ENCODE results near the gene APOL4. TPM values are rescaled to one million over a fixed set of nuclear protein-coding genes. Genes with fewer than 3 reads are reported as not detected.

APOL4 gene, protein sequence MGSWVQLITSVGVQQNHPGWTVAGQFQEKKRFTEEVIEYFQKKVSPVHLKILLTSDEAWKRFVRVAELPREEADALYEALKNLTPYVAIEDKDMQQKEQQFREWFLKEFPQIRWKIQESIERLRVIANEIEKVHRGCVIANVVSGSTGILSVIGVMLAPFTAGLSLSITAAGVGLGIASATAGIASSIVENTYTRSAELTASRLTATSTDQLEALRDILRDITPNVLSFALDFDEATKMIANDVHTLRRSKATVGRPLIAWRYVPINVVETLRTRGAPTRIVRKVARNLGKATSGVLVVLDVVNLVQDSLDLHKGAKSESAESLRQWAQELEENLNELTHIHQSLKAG
- polyA plus RNA-seq = not detected in 2 replicates

DNA sequence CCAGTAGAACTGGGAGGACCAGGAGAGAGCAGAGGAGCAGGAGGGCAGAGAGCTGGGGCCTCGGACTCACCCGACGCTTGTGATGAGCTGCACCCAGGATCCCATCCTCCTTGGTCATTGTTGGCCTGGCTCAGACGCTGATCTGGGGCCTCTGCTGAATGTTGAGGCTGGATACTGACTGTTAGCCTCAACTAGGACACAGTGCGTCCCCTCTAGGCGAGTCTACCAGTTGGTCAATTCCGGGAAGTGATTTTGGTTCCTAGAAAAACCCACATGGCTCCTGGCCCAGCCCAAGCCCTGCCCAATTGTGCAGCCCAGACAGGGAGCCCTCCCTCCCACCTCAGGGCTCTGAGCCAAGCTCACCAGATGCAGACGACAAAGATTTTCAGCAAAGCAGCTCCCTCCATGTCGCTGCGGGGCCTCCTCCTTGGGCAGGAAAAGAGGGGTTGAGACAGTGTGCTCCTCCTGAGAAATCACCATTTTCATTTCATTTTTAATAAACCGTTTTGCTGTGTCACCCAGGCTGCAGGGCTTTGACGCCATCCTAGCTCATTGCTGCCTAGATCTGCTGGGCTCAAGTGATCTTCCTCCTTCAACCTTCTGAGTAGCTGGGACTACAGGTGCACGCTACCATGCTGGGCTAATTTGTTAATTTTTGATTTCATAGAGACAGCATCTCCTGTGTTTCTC is at the start of gene APOL4:
TSS of gene APOL4 (minus strand) at position 180 of the 690 bp plus-strand sequence. CDS start at position 105, 75 bp downstream.

DNA sequence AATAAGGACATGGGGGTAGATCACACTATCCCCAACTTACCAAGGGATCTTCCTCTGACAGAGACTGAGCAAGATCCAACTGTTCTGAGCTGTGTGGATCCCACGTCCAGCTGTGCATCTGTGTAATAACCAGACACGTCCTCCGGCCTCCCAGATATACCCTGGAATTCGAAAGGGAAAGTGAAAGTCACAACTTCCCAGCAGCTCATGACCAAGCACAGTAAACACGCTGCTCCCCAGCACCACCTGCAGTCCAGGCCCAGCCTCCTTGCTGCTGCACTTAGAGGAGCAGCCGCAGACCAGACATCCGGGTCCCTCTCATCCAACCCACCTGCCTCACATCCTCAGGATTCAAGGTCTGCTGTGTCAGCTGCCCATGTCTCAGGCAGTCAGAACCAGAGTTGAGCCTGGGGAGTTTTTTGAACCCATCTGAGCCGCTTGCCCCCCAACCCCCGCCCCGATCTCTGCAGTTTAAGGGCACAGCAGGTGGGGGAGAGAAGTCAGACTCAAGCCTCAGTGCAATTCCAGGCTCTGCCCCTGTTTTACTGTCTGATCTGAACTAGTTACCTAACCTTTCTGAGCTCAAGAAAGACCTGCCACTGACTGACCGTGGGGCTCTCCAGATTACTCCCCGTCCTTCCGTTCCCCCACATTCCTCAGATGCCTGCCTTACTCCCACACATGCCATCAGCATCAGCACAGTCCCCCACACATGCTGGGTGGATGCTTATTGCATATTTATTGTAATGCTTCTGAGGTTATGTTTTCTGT is 38.0 kb upstream of the APOL4 start, which contains the start of gene APOL2:
TSS of gene APOL2 (minus strand) at position 127 of the 771 bp plus-strand sequence. CDS start 6,365 bp downstream, outside the sequence.

DNA sequence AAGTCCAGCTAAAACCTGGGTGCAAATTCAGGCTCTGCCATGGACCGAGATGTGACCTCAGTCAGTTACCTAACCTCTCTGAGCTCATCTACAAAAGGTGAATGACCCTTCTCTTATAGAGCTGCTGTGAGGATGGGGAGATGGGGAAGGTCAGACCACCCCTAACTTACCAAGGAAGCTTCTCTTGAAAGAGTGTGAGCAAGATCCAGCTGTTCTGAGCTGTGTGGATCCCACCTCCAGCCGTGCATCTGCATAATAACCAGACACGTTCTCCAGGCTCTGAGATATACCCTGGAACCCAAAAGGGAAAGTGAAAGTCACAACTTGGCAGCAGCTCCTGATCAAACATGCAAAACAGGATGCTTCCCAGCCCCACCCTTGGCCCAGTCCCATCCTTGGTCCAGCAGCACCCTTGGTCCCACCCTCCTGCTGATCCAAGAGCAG is 41.1 kb downstream of the APOL4 start, which contains the start of gene APOL3:
TSS of gene APOL3 (minus strand) at position 257 of the 444 bp plus-strand sequence. CDS start 11,700 bp downstream, outside the sequence.

Other genes with a start within 250 kb of the APOL4 start
- 99.6 and 106 TPM in 2 replicates for gene RBFOX2, start 173.0 kb downstream of the APOL4 start, polyA plus RNA-seq
- not detected in 2 replicates for gene APOL3, start 41.1 kb downstream of the APOL4 start, polyA plus RNA-seq
- 16.6 and 23.8 TPM in 2 replicates for gene APOL2, start 37.7 kb upstream of the APOL4 start, polyA plus RNA-seq
- 0.17 TPM in 1 of 2 replicates, not detected in the other for gene APOL1, start 51.3 kb upstream of the APOL4 start, polyA plus RNA-seq
- 0.84 and 7.9 TPM in 2 replicates for gene MYH9, start 186.2 kb upstream of the APOL4 start, polyA plus RNA-seq

Measured in Purkinje cell (primary cell).